NCI-H1694 treated with DMSO at 0.1 percent for 48 hours (cell line): Measurements from ENCODE around the gene HS6ST2.
A peak's percentile ranks its signal among the peaks of the same experiment; 100 is the strongest.

Experiments
- DNase-seq: peaks from one replicate; lab custom pipeline; 2025; lab: John Stamatoyannopoulos, UW

Gene HS6ST2

DNA sequence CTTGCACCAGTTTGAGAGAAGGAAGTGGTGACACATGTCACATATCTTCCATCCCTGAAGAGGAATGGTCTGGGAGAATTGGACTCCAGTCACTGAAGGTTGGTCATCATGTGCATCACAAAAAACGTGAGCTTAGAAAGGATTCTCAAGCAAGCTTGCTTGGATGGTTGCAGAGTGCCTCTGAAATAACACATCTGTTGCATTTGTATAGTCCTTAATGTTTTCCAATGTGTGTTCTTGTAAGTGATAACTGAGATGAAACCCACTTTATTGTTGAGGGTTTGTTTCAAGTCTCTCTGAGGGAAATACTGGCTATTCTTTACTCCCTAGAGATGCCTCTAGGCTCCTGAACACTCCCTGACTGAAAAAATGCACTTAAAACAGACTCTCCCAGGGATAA is 285.1 kb downstream of the HS6ST2 start:
- no peak for DNase-seq

DNA sequence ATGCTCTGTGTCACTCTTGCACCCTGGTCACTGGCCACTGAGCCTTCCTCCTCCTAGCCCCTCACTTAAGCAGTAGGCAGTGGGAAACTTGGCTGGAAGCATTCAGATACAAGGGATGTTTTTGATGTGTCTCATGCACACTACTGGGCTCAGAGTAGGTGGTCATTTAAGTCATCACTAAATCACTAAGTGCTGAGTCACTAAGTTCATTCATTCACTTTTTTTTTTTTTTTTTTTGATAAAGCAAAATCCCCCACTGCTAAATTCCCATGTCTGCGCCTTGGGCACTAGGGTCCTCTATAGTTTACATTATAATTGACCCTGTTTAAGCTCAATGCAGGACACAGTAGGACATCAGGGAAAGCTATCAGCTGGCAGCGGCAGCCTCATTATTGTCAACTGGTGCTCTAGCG is 287.2 kb downstream of the HS6ST2 start:
- no peak for DNase-seq

DNA sequence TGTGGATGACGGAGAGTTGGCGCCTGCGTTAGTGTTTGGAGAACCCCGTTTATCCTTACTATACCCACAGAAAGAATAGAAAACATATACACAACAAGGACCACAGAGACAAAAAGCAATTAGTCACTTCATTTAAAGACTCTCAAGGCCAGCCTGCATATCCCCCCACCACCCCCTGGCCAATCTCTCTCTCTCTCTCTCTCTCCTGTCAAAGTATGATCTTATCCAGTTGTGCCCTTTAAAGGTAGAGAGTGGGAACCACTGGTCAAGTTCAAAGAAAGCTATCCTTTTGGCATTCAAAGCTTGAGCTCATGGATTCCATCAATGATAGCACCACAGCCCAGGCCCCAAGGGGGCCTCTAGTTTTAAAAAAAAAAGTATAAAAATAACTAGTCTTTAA is 289.3 kb downstream of the HS6ST2 start:
- DNase-seq, result no peak

DNA sequence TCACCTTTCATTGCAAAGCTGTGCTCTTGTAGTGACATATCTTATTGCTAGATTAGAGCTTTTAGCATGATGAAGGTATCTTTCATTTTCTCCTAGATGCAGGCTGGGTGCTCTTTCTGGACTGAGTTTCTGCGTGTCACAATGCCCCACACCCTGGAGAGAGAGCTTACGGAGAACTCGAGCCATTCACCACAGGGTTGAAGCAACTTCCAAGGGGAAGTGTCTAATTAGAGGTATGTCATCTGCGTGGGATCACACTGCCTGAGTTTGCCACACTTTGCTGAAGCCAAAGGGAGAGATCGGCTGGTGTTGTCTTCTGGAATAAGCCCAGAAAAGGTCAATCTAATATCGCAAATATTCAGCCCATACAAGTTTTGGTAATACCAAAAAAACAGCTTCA is 290.3 kb downstream of the HS6ST2 start:
- DNase-seq, result no peak

DNA sequence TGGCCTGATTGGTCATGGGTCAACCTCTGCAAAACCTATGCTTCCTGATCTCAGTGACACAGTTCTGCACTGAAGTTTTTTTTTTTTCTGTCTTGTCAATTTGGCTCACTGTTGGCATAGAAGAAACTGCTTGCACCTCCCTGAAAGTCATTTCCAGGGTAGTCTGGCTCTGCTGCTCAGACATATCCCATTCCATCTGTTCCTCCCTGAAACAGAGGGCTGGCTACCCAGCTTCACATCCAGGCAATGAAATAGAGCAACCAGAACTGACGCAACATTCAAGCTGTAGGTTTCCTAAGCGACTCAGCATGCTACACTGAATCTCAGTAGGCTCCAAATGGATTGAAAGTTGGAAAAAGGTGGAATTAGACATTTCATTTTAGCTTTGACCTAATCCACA is 292.8 kb downstream of the HS6ST2 start:
- no peak for DNase-seq

DNA sequence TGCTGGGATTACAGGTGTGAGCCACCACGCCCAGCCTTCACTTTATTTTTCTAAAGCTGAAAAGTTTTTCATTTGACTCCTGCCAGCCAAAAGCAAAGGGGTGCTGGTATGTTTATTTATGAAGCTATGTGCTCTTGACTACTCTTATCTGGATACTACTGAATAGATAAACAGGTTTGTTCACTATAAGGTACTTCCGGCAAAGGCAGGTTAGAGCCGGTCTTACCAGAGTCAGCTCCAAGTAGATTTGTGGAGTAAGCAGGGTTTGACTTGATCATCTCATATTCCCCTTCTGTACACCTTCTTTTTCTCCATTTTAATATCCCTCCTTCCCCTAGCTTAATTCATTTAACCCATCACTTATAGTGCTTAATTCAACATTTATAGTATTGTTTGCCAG is 294.2 kb downstream of the HS6ST2 start:
- DNase-seq, result no peak

DNA sequence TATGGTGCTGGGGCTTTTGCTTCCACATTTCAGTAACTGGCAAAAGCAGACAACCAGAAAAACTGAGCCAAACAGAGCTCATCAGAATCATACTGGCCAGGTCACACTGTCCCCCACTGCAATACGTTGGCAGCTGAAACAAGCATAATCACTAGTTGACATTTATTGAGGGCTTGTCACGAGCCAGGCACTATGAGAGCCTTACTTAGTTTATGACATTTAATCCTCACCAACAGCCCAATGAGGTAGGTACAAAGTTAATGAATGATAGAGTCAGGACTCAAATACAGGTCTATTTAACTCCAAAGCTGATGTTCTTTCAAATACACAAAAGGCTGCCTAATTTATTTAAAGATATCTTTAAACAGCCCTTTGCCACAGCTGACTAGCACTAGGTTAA is 295.6 kb downstream of the HS6ST2 start:
- DNase-seq, result no peak

DNA sequence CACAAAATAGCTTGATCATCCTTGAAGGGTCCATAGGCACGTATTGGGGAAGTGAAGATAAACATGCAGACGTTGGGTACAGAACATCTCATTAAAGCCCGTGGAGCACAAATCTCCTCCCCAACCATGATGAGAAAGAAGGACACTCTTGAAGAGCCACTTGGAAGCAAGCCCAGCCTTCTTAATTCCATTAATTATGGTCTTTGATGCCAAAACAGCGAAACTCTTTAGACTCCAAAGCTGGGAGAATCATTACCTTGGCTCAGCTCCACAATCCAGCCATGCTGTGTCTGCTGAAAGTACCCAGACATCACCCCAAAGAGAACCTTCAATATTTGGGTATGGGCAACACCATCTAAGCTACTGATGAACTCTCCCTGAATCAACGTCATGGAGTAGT is 300.6 kb downstream of the HS6ST2 start:
- no peak for DNase-seq

DNA sequence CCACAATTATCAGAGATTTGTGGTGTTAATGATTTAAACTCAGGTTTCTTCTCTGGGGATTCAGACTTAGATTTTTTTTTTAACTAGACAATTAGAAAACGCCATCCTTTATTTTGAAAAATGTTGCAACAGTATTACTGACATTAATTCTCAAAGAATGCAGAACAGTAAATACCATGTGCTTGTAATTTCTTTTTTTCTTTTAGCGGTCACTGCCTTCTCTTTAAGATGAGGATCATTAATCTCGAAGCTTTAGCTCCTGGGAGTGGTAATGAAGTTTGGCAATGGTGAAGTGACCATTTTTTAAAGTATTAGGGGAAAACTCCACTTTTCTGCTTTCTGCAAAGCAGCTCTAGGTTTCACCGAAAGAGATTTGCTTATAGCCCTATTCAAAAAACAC is 305.6 kb downstream of the HS6ST2 start:
- DNase-seq, result no peak

DNA sequence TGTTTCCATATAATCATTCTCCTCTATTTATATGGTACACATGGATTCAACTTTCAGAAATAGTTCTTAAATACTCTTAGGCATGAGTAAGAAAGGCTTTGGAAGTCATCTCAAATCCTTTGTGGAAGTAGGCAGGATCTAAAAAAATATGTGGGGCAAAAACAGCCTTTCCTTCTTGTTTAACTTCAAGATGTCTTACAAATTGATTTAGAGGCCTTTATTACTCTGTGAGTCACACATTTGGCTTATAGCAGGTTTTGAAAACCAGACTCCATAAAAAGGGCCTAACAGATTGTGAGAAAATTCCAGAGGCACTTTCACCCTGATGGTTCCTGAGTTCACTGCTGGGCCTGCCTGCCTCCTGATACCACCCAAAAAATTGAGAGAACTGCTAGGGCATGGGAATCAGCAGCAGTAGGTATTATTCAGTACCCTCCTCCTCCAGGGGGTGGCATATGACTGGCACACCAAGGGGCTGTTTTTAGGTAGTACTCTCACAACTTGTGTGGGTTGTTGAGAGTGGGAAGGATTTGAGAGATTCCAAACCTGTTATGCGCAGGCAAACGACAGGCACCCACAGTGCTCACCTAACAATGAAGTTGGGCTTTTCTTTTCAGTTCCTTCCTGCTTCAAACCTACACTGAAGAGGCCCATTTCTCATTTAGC is 306.9 kb downstream of the HS6ST2 start:
- no peak for DNase-seq

DNA sequence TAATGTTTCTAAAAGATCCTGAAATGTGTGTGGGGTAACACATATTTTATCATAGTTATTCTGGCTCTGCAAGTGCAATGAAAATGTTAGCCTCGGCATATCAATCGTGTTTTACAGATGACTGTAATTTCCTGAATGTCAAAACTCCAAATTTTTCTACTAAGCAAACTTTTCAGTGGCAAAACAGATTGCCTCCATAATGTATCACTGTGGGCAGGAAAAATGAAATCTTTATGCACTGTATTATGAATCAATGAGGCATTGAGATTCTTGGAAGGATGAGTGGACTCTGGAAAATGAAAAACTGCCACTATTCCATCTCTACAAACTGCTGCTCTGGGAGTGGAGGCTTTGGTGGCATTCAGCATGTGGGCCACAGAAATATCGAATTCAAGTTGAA is 309.5 kb downstream of the HS6ST2 start:
- DNase-seq, result no peak

DNA sequence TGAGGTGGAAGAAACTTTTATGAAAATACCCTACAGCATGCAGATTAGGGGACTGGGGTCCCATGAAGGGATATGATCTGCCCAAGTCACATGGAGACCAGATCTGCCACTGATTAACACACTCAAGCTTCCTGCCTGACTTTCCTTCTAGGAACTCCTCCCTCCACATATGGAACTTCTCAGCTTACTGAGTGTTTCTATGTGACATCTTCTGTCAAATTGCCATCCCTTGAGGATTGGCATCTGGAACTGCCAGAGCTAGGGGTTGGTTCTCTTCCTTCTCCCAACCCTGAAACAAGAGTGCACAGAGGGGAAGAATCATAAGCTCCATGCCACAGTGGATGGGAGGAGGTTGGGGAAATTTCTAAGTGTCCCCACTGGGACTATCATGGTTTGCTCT is 319.0 kb downstream of the HS6ST2 start:
- DNase-seq, result no peak

DNA sequence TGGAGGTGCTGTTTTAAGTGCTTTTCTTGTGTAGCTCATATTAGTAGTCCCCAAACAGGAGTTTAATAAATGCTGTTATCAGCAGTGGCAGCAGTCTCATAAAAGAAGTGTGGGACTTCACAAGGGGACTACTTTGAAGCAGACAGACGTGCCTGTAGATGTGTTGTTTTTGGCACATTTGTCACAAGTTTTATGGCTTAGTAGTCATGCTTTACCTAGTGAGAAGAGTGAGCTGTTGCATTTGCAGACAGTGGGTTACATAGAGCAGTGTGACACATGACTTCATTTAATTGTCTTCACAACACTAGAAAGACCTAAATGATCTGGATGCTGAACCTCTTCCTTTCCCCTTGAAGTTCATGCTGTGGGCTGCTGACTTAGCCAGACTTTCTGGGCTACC is 320.1 kb downstream of the HS6ST2 start:
- no peak for DNase-seq

DNA sequence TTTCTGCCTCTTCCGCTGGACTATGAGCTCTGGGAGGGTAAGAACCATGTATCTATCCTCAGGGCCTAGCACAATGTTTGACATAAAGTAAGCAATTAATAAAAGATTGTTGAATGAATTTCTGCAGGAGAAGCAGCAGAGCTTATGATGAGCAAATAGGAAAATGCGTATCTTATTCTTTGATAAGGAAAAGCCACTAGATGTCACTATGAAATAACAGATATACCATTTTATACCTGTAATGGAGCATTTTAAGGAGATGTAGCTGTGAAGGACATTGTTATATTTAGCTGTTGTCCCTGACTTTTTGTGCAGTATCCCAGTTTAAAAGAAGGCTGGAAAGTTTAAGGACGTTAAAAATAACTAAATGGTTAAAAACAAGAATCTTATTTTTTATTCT is 322.3 kb downstream of the HS6ST2 start:
- DNase-seq, result peak; percentile 8

DNA sequence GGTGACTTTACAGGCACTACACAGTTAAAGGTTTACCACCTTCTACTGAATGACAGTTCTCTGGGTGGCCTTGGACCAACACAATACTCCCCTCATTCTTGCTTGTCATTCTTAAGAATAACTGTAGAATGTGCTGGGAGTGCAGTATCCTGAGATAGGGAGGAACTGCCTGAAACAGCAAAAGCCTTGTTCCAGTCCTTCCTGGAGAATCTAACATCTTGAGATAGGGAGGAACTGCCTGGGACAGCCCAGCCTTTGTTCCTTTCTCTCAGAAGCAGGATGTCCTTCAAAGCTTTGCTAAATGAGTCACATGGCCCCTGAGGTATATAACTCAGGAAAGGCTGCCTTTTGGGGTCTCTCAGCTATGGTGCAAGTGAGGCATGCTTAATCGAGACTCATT is 323.9 kb downstream of the HS6ST2 start:
- DNase-seq, result no peak

DNA sequence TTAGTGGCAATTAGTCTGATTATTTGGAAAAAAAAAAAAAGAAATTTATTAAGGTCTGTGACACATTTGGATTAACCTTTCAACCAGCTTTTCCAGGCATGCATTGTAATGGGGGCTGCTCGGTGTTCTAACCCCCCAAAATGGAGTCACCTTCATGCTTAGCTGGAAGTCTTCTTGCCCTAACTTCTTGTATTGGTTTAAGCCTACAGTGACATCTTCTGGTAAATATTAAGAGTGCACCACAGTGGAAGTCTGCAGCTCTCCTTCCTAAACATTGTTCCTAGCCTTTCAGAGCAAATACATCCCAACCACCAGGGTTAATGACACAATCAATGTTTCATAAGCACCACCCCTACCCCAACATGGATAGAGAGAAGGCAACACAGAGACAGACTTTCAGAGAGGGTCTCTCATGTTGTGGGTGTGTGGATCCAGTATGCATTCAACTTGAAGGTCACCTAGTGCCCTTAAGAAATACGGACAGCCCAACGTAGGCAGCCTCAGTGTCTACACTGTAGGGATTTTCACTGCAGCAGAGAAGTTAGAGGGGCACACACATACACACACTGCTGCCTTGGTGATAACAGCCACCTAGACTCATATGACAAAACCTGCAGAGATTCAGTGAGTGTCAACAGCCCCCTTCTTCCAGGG is 326.7 kb downstream of the HS6ST2 start:
- DNase-seq, result peak; percentile 15

DNA sequence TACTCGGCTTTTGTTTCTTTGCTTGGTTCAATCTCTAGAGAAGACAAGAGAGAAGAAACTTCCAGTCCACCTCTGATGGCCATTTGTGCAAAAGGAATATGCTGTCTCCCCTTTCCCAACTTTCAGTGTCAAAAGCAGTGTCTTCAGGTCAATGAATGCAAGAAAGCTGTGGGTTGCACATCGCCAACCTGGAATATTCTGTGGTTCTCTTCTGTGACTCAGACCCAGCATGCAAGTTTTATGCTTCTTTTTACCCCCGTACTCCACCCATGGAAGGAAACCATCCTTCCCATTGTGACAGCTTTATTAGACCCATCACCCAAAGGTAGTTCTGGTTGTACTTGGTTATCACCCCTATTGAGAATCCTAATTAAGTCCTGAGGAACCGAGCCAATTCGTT is 334.0 kb downstream of the HS6ST2 start:
- no peak for DNase-seq

DNA sequence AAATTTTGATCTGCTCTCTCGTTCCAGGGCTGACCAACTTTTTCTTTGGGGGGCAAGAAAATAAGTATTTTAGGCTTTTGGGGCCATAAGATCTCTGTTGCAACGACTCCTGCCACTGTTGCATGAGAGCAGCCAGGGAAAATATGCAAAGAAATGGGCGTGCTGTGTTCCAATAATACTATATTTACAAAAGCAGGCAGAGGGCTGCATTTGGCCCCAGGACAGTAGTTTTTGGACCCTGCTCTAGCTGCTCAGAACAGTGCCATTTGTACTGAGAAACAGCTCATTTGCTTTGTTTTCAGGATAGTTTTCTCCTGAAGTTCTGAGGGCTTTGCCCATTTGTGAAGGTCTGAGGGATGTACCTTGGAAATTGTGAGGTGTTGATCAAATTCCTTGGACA is 334.5 kb downstream of the HS6ST2 start:
- DNase-seq, result no peak

DNA sequence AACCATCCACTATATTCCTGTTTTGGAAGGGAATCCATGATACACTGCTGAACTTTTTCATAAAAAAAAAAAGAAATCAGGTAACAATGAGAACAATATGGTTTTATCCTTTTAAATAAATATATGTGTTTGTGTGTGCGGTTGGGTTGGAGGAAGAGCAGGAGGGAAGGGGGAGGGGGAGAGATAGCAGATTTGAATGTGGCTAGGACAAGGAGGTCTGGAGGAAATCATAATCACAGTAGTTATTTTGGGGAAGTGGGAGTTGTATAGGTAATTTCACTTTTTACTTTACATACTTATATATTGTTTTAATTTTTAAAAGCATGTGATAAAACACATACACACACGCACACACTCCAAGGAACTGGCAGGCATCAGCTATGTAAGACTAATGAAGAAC is 335.1 kb downstream of the HS6ST2 start:
- DNase-seq, result no peak

DNA sequence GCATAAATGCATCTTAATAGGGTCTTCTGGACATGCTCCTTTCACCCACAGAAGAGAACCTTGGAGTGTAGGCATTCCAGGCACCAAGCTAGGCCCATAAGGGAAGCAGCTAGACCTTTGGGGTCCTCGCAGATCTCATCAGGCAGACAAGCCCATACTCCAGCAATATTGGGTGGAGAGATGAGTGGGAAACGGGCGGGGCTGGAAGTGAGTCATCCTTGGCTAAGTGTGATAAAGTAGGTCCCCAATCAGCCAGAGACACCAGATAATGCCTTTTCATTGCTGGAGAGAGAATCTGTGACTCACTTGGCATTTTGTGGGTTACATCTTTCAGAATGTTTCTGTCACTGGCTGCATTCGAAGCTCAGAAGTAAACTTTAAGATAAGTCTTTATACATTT is 336.3 kb downstream of the HS6ST2 start:
- no peak for DNase-seq

DNA sequence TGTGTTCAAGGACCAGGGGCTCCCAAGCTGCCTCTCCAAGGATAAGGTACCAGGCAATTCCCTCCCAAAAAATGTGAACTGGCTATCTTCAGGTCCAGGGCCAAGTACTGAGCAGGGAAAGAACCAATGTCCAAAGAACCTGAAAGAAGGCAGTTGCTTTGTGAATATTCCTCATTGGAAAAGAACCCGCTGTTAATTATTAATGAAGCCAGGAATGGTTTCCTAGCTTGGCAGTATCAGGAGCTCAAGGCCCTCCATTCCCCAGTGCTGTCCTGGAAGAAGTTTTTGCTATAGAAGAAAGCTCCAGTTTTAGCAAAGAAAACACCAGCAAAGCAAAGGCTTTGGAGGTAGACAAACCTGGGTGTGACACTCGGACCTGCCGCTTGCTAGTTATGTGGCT is 339.6 kb downstream of the HS6ST2 start:
- DNase-seq, result no peak

DNA sequence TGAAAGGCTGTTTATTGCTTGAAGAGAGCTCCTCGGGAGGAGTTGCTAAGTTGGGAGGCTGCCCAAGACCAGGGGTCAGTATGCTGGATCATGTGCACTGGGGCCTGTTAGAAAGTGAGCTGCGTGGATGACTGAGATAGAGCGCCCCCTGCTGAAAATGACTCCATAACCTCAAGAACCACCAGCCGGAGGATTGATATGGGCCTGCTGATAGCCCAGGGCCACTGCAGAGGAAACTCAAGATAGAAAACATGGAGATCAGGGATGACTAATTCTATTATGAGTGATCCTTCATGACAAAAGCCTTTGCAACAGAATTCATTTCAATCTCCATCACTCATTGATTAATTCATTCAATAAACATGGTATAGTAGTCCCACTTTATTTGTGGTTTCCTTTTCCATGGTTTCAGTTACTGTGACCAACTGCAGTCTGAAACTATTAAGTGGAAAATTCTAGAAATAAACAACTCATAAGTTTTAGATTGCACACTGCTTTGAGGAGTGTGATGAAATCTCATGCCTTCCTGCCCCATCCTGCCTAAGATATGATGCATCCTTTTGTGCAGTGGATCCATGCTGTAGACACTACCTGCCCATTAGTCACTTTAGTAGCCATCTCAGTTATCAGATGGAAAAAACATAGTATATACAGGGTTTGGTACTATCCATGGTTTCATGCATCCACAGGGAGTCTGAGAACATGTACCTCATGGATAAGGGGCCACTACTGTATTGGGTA is 342.9 kb downstream of the HS6ST2 start:
- no peak for DNase-seq

DNA sequence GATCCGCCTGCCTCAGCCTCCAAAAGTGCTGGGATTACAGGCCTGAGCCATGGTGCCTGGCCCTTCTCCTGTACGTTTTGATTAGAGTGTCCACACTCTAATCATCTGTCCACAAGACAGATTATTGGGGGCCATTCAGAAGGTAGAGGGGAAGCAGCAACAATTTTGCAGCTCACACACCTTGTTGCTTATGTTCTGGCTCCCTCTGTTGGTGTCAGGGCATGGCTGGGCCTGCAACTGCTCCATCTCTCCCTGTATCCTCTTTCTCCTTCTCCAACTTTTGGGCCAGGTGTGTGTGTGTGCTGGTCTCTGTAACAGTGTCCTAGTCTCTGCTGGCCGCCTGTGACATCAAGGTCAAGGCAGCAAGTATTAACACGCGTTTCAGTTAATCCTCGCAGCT is 344.1 kb downstream of the HS6ST2 start:
- no peak for DNase-seq

DNA sequence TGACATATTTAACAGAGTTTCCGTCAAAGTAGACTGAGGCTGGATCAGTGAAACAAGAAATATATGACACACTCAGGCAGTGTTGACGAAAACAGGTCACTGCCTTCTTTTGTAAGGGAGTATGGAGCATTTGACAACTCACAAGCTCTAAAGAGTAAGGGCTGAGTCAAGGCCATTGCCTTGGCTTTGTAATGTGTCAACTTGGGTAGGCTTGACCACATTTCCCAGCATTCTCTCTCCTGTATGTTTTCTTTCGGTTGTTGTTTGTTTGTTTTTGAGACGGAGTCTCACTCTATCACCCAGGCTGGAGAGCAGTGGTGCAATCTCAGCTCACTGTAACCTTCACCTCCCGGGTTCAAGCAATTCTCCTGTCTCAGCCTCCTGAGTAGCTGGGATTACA is 344.6 kb downstream of the HS6ST2 start:
- DNase-seq, result no peak
